K562 (cell line): ENCODE measurements around the gene HEG1. TPM values are rescaled to one million over a fixed set of nuclear protein-coding genes. Genes with fewer than 3 reads are reported as not detected.
"Not testable (repeated sequence)": the region's sequence is repeated elsewhere in the genome, so short reads cannot be mapped to it uniquely, and the experiment has no call there.

Source experiments
- ATAC-seq: fragments of 200-7000 bp; cut with Tn5 transposase; 3 replicates; pipeline ENCODE4 v1.9.1; 2020; ENCODE audit warnings: moderate library complexity
- BruUV-seq: library from RNA; stranded (reverse); fragments of 400-500 nt; replicated peaks from 2 replicates; lab custom pipeline; 2021; lab: Mats Ljungman, UMichigan
- CTCF ChIA-PET: fragments of 300-600 bp; formaldehyde crosslinking; extraction: SDS; loops from one replicate; lab custom pipeline; 2021; ENCODE audit warnings: low intra/inter-chr PET ratio; lab: Yijun Ruan, JAX
- POLR2A ChIA-PET: fragments of 300-600, 350-650 bp; sonication (Branson Sonifier 250); formaldehyde crosslinking; extraction: SDS; loops from one replicate; lab custom pipeline; 2021; ENCODE audit warnings: antibody characterized with exemption, inconsistent platforms; lab: Yijun Ruan, JAX
- DNase-seq, 4 experiments: peaks; one replicate each; pipeline versions ENCODE4 v3.0.0 to v3.0.0-alpha.2; 2011 to 2018; ENCODE audit warnings: low spot score in 3 of 4, mixed read lengths in 3 of 4; ENCODE audit errors: extremely low read depth in 1 of 4
- FAIRE-seq: peaks from 2 replicates; lab custom pipeline; 2011; peaks lifted over from hg19 to GRCh38; lab: Jason Lieb, UNC
- H2AFZ ChIP-seq: 2 replicates; pipeline ENCODE4 v1.6.0; 2011; ENCODE audit warnings: low read depth, low read length, control low read depth, inconsistent platforms
- H3K27ac ChIP-seq: fragments of 200-600 bp; 3 replicates; pipeline ENCODE4 v1.8.0; 2011; ENCODE audit warnings: low read depth, mild to moderate bottlenecking, control low read depth, inconsistent platforms, low read length, moderate library complexity, mixed read lengths; ENCODE audit errors: extremely low read depth
- H3K27me3 ChIP-seq, 2 experiments: fragments of 300-600 bp in 1 of 2; 2 replicates in 1 of 2; 3 replicates in 1 of 2; pipeline versions ENCODE4 v1.6.0 to v1.8.0; 2011; ENCODE audit warnings: inconsistent platforms in 2 of 2, low read length in 2 of 2, mild to moderate bottlenecking in 1 of 2, mixed read lengths in 1 of 2, moderate library complexity in 1 of 2; ENCODE audit not compliant: control insufficient read depth in 2 of 2, insufficient read depth in 2 of 2
- H3K36me3 ChIP-seq: fragments of 300-600 bp; 3 replicates; pipeline ENCODE4 v1.8.0; 2011; ENCODE audit warnings: mild to moderate bottlenecking, low read length, inconsistent platforms; ENCODE audit not compliant: control insufficient read depth, insufficient read depth
- H3K4me1 ChIP-seq, 2 experiments: fragments of 200-600 bp in 1 of 2; replicated peaks in 1 of 2; 2 replicates in 1 of 2; 3 replicates in 1 of 2; pipeline versions ENCODE4 v1.5.1 to v1.8.0; 2011; ENCODE audit warnings: inconsistent platforms in 2 of 2, low read length in 2 of 2, mild to moderate bottlenecking in 1 of 2, mixed read lengths in 1 of 2, moderate library complexity in 1 of 2; ENCODE audit not compliant: control insufficient read depth in 2 of 2, insufficient read depth in 2 of 2
- H3K4me2 ChIP-seq: 2 replicates; pipeline ENCODE4 v1.6.1; 2011; ENCODE audit warnings: low read length, control low read depth, inconsistent platforms, mixed read lengths; ENCODE audit not compliant: insufficient read depth
- H3K4me3 ChIP-seq: fragments of 200-600 bp; sonication (generic), shearing (Covaris generic); 2 replicates; pipeline ENCODE4 v1.5.1; 2016; ENCODE audit warnings: control low read depth, inconsistent platforms
- H3K79me2 ChIP-seq: fragments of 200-600 bp; 3 replicates; pipeline ENCODE4 v1.8.0; 2011; ENCODE audit warnings: low read length, inconsistent platforms; ENCODE audit not compliant: control insufficient read depth, insufficient read depth
- H3K9ac ChIP-seq, 2 experiments: 2 replicates each; pipeline versions ENCODE4 v1.6.0 to v1.6.1; 2011; ENCODE audit warnings: low read depth in 2 of 2, low read length in 2 of 2, control low read depth in 1 of 2, inconsistent platforms in 1 of 2, mild to moderate bottlenecking in 1 of 2, mixed read lengths in 1 of 2; ENCODE audit not compliant: insufficient read depth in 1 of 2
- H3K9me1 ChIP-seq: one replicate; pipeline ENCODE4 v1.6.0; 2011; ENCODE audit warnings: inconsistent platforms, mild to moderate bottlenecking, low read length, moderate library complexity; ENCODE audit not compliant: control insufficient read depth, insufficient read depth
- H3K9me3 ChIP-seq: replicated peaks from 2 replicates; pipeline ENCODE4 v1.5.1; 2011; ENCODE audit warnings: low read depth, low read length, inconsistent platforms; ENCODE audit not compliant: control insufficient read depth, insufficient read depth
- H4K20me1 ChIP-seq: replicated peaks from 2 replicates; pipeline ENCODE4 v1.6.1; 2011; ENCODE audit warnings: low read length, inconsistent platforms, mixed read lengths; ENCODE audit not compliant: control insufficient read depth, insufficient read depth
- ATF3 ChIP-seq, 2 experiments: fragments of 450-650 bp in 1 of 2; sonication (generic) in 1 of 2; formaldehyde crosslinking in 1 of 2; IDR thresholded peaks in 1 of 2; conservative IDR thresholded peaks in 1 of 2; 2 replicates each; pipeline versions ENCODE4 v1.6.1 to v1.8.1; 2016 to 2023; ENCODE audit warnings: mild to moderate bottlenecking in 2 of 2, moderate library complexity in 2 of 2, inconsistent platforms in 1 of 2, missing genetic modification reagents in 1 of 2
- CBX1 ChIP-seq: sonication (generic); IDR thresholded peaks from 2 replicates; pipeline ENCODE4 v1.6.1; 2016; ENCODE audit warnings: antibody characterized with exemption, low read depth, mild to moderate bottlenecking
- CBX8 ChIP-seq: fragments of 200-600 bp; sonication (generic); IDR thresholded peaks from 2 replicates; pipeline ENCODE4 v1.6.1; 2012; ENCODE audit warnings: borderline replicate concordance, mixed run types, low read depth, mild to moderate bottlenecking, moderate library complexity, mixed read lengths, low read length, control low read depth, inconsistent platforms; ENCODE audit not compliant: poor library complexity, severe bottlenecking; ENCODE audit errors: extremely low read depth
- CEBPB ChIP-seq: fragments of 450-650 bp; IDR thresholded peaks from 2 replicates; pipeline ENCODE4 v1.6.1; 2016; ENCODE audit warnings: missing genetic modification characterization, missing compliant biosample characterization
- CHD2 ChIP-seq: IDR thresholded peaks from 2 replicates; pipeline ENCODE4 v1.6.1; 2011; ENCODE audit warnings: low read depth, low read length
- CSDE1 ChIP-seq, 2 experiments: fragments of 450-650 bp; IDR thresholded peaks; 2 replicates each; pipeline ENCODE4 v1.6.1; 2016; ENCODE audit warnings: mild to moderate bottlenecking in 1 of 2
- HBP1 ChIP-seq: fragments of 450-650 bp; formaldehyde crosslinking; IDR thresholded peaks from 2 replicates; pipeline ENCODE4 v1.4.0; 2022; ENCODE audit warnings: missing genetic modification characterization
- MIER1 ChIP-seq: fragments of 450-650 bp; IDR thresholded peaks from 2 replicates; pipeline ENCODE4 v1.6.1; 2016; ENCODE audit warnings: antibody characterized with exemption, mild to moderate bottlenecking, low read depth
- NBN ChIP-seq: fragments of 450-650 bp; IDR thresholded peaks from 2 replicates; pipeline ENCODE4 v1.6.1; 2016; ENCODE audit warnings: low read depth, mild to moderate bottlenecking
- NCOA2 ChIP-seq, 2 experiments: fragments of 450-650 bp; IDR thresholded peaks; 2 replicates each; pipeline ENCODE4 v1.6.1; 2018; ENCODE audit warnings: mild to moderate bottlenecking in 2 of 2, moderate library complexity in 1 of 2; ENCODE audit not compliant: partially characterized antibody in 2 of 2
- PPARD ChIP-seq: fragments of 250-450 bp; sonication (Bioruptor Pico); IDR thresholded peaks from 2 replicates; pipeline ENCODE4 v1.8.0; 2022; ENCODE audit warnings: inconsistent platforms, mild to moderate bottlenecking, moderate library complexity
- SAFB ChIP-seq: fragments of 200-400 bp; formaldehyde crosslinking; IDR thresholded peaks from 2 replicates; pipeline ENCODE4 v1.6.1; 2017; ENCODE audit warnings: low read depth, low read length, borderline replicate concordance
- SMARCA5 ChIP-seq: fragments of 450-650 bp; IDR thresholded peaks from 2 replicates; pipeline ENCODE4 v1.6.1; 2016
- ZNF239 ChIP-seq: fragments of 250-450 bp; sonication (Bioruptor Pico); IDR thresholded peaks from 2 replicates; pipeline ENCODE4 v1.4.0; 2020; ENCODE audit warnings: mild to moderate bottlenecking
- ZNF324 ChIP-seq: fragments of 250-450 bp; sonication (Bioruptor Pico); IDR thresholded peaks from 2 replicates; pipeline ENCODE4 v1.4.0; 2020; ENCODE audit warnings: mild to moderate bottlenecking
- WGBS: fragments of 100-300 bp; shearing (Covaris generic); methylation state at CpG from one replicate; pipeline ENCODE4 v1.1.6; 2016; ENCODE audit warnings: low coverage, mixed read lengths; ENCODE audit not compliant: insufficient coverage; ENCODE audit errors: missing lambda C conversion rate; 5-methylcytosine and 5-hydroxymethylcytosine counted together
- in situ Hi-C: fragments of 300-500 bp; cut with MboI; formaldehyde crosslinking; loops from 4 replicates; pipeline ENCODE4 v1.15.0; 2018; ENCODE audit warnings: inconsistent platforms, mixed read lengths
- intact Hi-C: fragments of 100-400 bp; cut with micrococcal nuclease; formaldehyde crosslinking; loops from 2 replicates; pipeline ENCODE4 v1.14.2; 2022
- polyA plus RNA-seq, 8 experiments: library from polyadenylated mRNA; depleted of rRNA in 4 of 8; stranded (reverse) in 5 of 8; unstranded in 3 of 8; fragments of >200 nt; fragmentation: Nextera tagmentation in 2 of 8; fragmentation: Illumina TruSeq in 1 of 8; extraction: Ambion mirVana in 2 of 8; extraction: Trizol in 1 of 8; gene quantifications; 2 replicates each; pipeline versions ENCODE4 v1.2.1 to v1.2.3, GENCODE V29; 2011 to 2014; ENCODE audit warnings: inconsistent platforms in 1 of 8, missing spikeins in 1 of 8
- total RNA-seq, 7 experiments: library from RNA; depleted of rRNA in 6 of 7; stranded (reverse); fragments of >200 nt in 6 of 7; fragmentation: Illumina TruSeq in 2 of 7; extraction: Trizol in 2 of 7; gene quantifications; 2 replicates each; pipeline versions ENCODE4 v1.2.1 to v1.2.3, GENCODE V29; 2011 to 2021; ENCODE audit warnings: low replicate concordance in 1 of 7

Gene HEG1
- total and polyA plus RNA-seq, 9 of the 15 experiments (the other 6 are each of a cell fraction or from before 2014, with no cell fraction given), result 0.24 TPM; not detected in 8

GRCh38 chr3:125082339-125082738 is 26.5 kb upstream of the HEG1 start:
- POLR2A ChIA-PET, result interaction anchor here (0.6 kb wide), 1 partner anchor 1176 kb away, joined by 3 read pairs; no protein-coding TSS in a partner anchor
- ATAC-seq, BruUV-seq, H3K9me3 ChIP-seq, H3K4me3 ChIP-seq, H3K79me2 ChIP-seq, H3K9me1 ChIP-seq, DNase-seq, H4K20me1 ChIP-seq, H3K27me3 ChIP-seq, H3K27ac ChIP-seq, H3K4me1 ChIP-seq, CTCF ChIA-PET, H3K9ac ChIP-seq, intact Hi-C loops, FAIRE-seq, H3K36me3 ChIP-seq, H2AFZ ChIP-seq, H3K4me2 ChIP-seq, in situ Hi-C loops: not testable (repeated sequence)
- 0% methylated on average over 4 of the region's 4 CpGs for WGBS

GRCh38 chr3:125080077-125080476 is 24.3 kb upstream of the HEG1 start:
- POLR2A ChIA-PET, result no interaction called here
- no peak for TF ChIP-seq HBP1 (CRISPR knock-in tag)
- TF ChIP-seq PPARD, result no peak
- no peak for TF ChIP-seq NCOA2 (IDR thresholded peaks at IDR 0.05; ENCODE audit: partially characterized antibody in 2 of 2)
- TF ChIP-seq CBX8, result no peak
- TF ChIP-seq CSDE1 (IDR thresholded peaks at IDR 0.05), result no peak
- no peak for TF ChIP-seq ZNF239 (CRISPR knock-in tag)
- TF ChIP-seq ZNF324 (CRISPR knock-in tag), result no peak
- TF ChIP-seq SAFB, result no peak
- no peak for TF ChIP-seq ATF3 (IDR thresholded peaks at IDR 0.05)
- TF ChIP-seq ATF3 (CRISPR knock-in tag; conservative IDR thresholded peaks at IDR 0.05), result no peak
- no peak for TF ChIP-seq CHD2
- TF ChIP-seq MIER1, result no peak
- TF ChIP-seq NBN, result no peak
- TF ChIP-seq CEBPB, result no peak
- no peak for TF ChIP-seq CBX1
- no peak for TF ChIP-seq SMARCA5

More at GRCh38 chr3:125080077-125080476, 24.3 kb upstream of the HEG1 start:
- no peaks in the 10 kb centered on the region for H3K9me3 ChIP-seq
- H3K4me1 ChIP-seq, result no peaks in the 10 kb centered on the region
- no peaks in the 10 kb centered on the region for H4K20me1 ChIP-seq
- H3K9ac ChIP-seq, result no peak overlapping the region
- H3K4me3 ChIP-seq, result no peak overlapping the region
- H3K36me3 ChIP-seq, result no peaks in the 10 kb centered on the region
- peaks cover 0 to 5% of the 10 kb centered on the region in 2 experiments; a peak in 3 of 5 replicates for H3K27me3 ChIP-seq
- WGBS, result 0% methylated on average over 1 of the region's 1 CpG
- no TSS peak for BruUV-seq
- CTCF ChIA-PET, result no interaction called here
- H3K9me1 ChIP-seq, result no peaks in the 10 kb centered on the region
- in situ Hi-C loops (no loop called here), intact Hi-C loops (no loop called here)
- no peak overlapping the region for H2AFZ ChIP-seq
- no peaks in the 10 kb centered on the region for H3K79me2 ChIP-seq
- H3K4me2 ChIP-seq, result no peak overlapping the region
- ATAC-seq (no peak), FAIRE-seq (no peak), DNase-seq (no peak)
- H3K27ac ChIP-seq, result no peak overlapping the region
